Upper lobe of left lung (tissue), 6 donors: ENCODE results near the gene SPATA17. TPM values are rescaled to one million over a fixed set of nuclear protein-coding genes. Genes with fewer than 3 reads are reported as not detected.

Experiments used
- ATAC-seq, 2 donors: fragments of 200-7000 bp; cut with Tn5 transposase; one replicate each; pipeline ENCODE4 v1.9.1; 2022; ENCODE audit warnings: mild to moderate bottlenecking in 2 of 2, moderate library complexity in 2 of 2; ENCODE audit not compliant: low FRiP score in 2 of 2
- DNase-seq, 2 donors: peaks; one replicate each; pipeline ENCODE4 v3.0.0-alpha.2; 2019 to 2020
- H3K27ac ChIP-seq, 4 donors: fragments of 200-600 bp; sonication (generic); one replicate each; pipeline ENCODE4 v1.5.1; 2016 to 2019
- H3K27me3 ChIP-seq, 4 donors: fragments of 200-600 bp; sonication (generic); one replicate each; pipeline ENCODE4 v1.5.1; 2017 to 2019
- H3K36me3 ChIP-seq, 4 donors: fragments of 200-600 bp; sonication (generic); one replicate each; pipeline ENCODE4 v1.5.1; 2016 to 2019
- H3K4me1 ChIP-seq, 4 donors: fragments of 200-600 bp; sonication (generic); one replicate each; pipeline ENCODE4 v1.5.1; 2018 to 2019
- H3K4me3 ChIP-seq, 4 donors: fragments of 200-600 bp; sonication (generic); one replicate each; pipeline ENCODE4 v1.5.1; 2017 to 2019; ENCODE audit warnings: mild to moderate bottlenecking in 2 of 4, moderate library complexity in 1 of 4
- H3K9me3 ChIP-seq, 4 donors: fragments of 200-600 bp; sonication (generic); one replicate each; pipeline ENCODE4 v1.5.1; 2018 to 2019
- CTCF ChIP-seq, 6 experiments: fragments of 450-650 bp in 4 of 6; fragments of 200-600 bp in 2 of 6; sonication (generic) in 2 of 6; IDR thresholded peaks; one replicate each; pipeline ENCODE4 v1.5.1; 2016 to 2019; ENCODE audit warnings: antibody characterized with exemption in 6 of 6
- EP300 ChIP-seq, 4 donors: sonication (generic); formaldehyde crosslinking; IDR thresholded peaks; one replicate each; pipeline ENCODE4 v1.5.1; 2017; ENCODE audit warnings: antibody characterized with exemption in 4 of 4, control low read depth in 2 of 4
- POLR2A ChIP-seq, 4 donors: fragments of 450-650 bp; IDR thresholded peaks; one replicate each; pipeline ENCODE4 v1.5.1; 2016 to 2017; ENCODE audit warnings: antibody characterized with exemption in 4 of 4, mild to moderate bottlenecking in 2 of 4
- POLR2AphosphoS5 ChIP-seq, 2 donors: sonication (generic); formaldehyde crosslinking; IDR thresholded peaks; one replicate each; pipeline ENCODE4 v1.5.1; 2017; ENCODE audit warnings: antibody characterized with exemption in 2 of 2
- WGBS, 2 donors: methylation state at CpG; one replicate each; pipeline ENCODE4 v1.1.5; 2017 to 2018; 5-methylcytosine and 5-hydroxymethylcytosine counted together
- total RNA-seq, 6 donors: library from RNA; depleted of rRNA in 4 of 6; stranded (reverse); fragments of >200 nt in 4 of 6; gene quantifications; one replicate each; pipeline versions ENCODE4 v1.1.0 to v1.2.1, GENCODE V29; 2016 to 2021
- donor health status: DM: no; HTN: no; CAD: no; lungs with moderate emphysema.
- donor health status: DM: no; HTN: yes; CAD: no; lungs with severe emphysema.

The SPATA17 gene
- total RNA-seq, 6 donors from 2014 or later = 0.63 to 17.0 (median 1.6) TPM

GRCh38 chr1:217876401-217876800, 245.3 kb downstream of the SPATA17 start:
- H3K4me3 ChIP-seq = no peak overlapping the region
- DNase-seq (no peak), ATAC-seq (no peak)
- TF ChIP-seq POLR2A (IDR thresholded peaks at IDR 0.05) (no peak), POLR2AphosphoS5 (IDR thresholded peaks at IDR 0.05) (no peak), CTCF (IDR thresholded peaks at IDR 0.05) (no peak), EP300 (IDR thresholded peaks at IDR 0.05) (no peak)
- no peaks in the 10 kb centered on the region for H3K4me1 ChIP-seq
- WGBS, 2 donors = 91 to 100% methylated on average over 1 of the region's 1 CpG
- no peaks in the 10 kb centered on the region for H3K36me3 ChIP-seq
- H3K27me3 ChIP-seq = no peaks in the 10 kb centered on the region
- H3K9me3 ChIP-seq = no peaks in the 10 kb centered on the region
- no peak overlapping the region for H3K27ac ChIP-seq

GRCh38 chr1:217876896-217877295, 245.8 kb downstream of the SPATA17 start:
- Histone ChIP-seq H3K27me3 (no peaks in the 10 kb centered on the region), H3K4me3 (no peak overlapping the region), H3K4me1 (no peaks in the 10 kb centered on the region), H3K27ac (no peak overlapping the region), H3K36me3 (no peaks in the 10 kb centered on the region), H3K9me3 (no peaks in the 10 kb centered on the region)
- 87 to 88% methylated on average over 5 of the region's 5 CpGs for WGBS, 2 donors
- DNase-seq = no peak
- TF ChIP-seq POLR2A (IDR thresholded peaks at IDR 0.05) = no peak
- no peak for TF ChIP-seq EP300 (IDR thresholded peaks at IDR 0.05)
- TF ChIP-seq CTCF (IDR thresholded peaks at IDR 0.05) = no peak
- TF ChIP-seq POLR2AphosphoS5 (IDR thresholded peaks at IDR 0.05) = no peak
- ATAC-seq = no peak

- no peaks in the 10 kb centered on the region for H3K4me1 ChIP-seq
- TF ChIP-seq CTCF (IDR thresholded peaks at IDR 0.05) (no peak), POLR2AphosphoS5 (IDR thresholded peaks at IDR 0.05) (no peak), POLR2A (IDR thresholded peaks at IDR 0.05) (no peak), EP300 (IDR thresholded peaks at IDR 0.05) (no peak)
- no peak overlapping the region for H3K4me3 ChIP-seq
- no peaks in the 10 kb centered on the region for H3K27me3 ChIP-seq
- DNase-seq (no peak), ATAC-seq (peak in 1 of 2 donors; percentile 40)
- no peaks in the 10 kb centered on the region for H3K9me3 ChIP-seq
- no peaks in the 10 kb centered on the region for H3K36me3 ChIP-seq
- H3K27ac ChIP-seq = no peak overlapping the region
Measured at GRCh38 chr1:217881131-217881543, 250.0 kb downstream of the SPATA17 start.

GRCh38 chr1:217881607-217882332, 250.6 kb downstream of the SPATA17 start:
- Histone ChIP-seq H3K4me1 (no peaks in the 10 kb centered on the region), H3K9me3 (no peaks in the 10 kb centered on the region), H3K36me3 (no peaks in the 10 kb centered on the region), H3K4me3 (no peak overlapping the region), H3K27me3 (no peaks in the 10 kb centered on the region), H3K27ac (no peak overlapping the region)
- 59 to 71% methylated on average over 5 of the region's 5 CpGs for WGBS, 2 donors
- TF ChIP-seq CTCF (IDR thresholded peaks at IDR 0.05) = no peak
- TF ChIP-seq POLR2AphosphoS5 (IDR thresholded peaks at IDR 0.05) = no peak
- TF ChIP-seq EP300 (IDR thresholded peaks at IDR 0.05) = no peak
- no peak for TF ChIP-seq POLR2A (IDR thresholded peaks at IDR 0.05)
- no peak for DNase-seq
- peak in 1 of 2 donors; percentile 21 for ATAC-seq

- Histone ChIP-seq H3K36me3 (no peaks in the 10 kb centered on the region), H3K27ac (no peak overlapping the region), H3K4me3 (no peak overlapping the region), H3K27me3 (no peaks in the 10 kb centered on the region), H3K4me1 (no peaks in the 10 kb centered on the region), H3K9me3 (no peaks in the 10 kb centered on the region)
- ATAC-seq (no peak), DNase-seq (no peak)
- TF ChIP-seq POLR2A (IDR thresholded peaks at IDR 0.05) = no peak
- no peak for TF ChIP-seq EP300 (IDR thresholded peaks at IDR 0.05)
- WGBS, 2 donors = 73 to 88% methylated on average over 3 of the region's 3 CpGs
Measured at GRCh38 chr1:217885181-217885580, 254.0 kb downstream of the SPATA17 start.
